DMS153 (cell line): Measurements from ENCODE around the gene TCF23.
"Not testable (repeated sequence)": the region's sequence is repeated elsewhere in the genome, so short reads cannot be mapped to it uniquely, and the experiment has no call there.

ENCODE experiments used
- DNase-seq: peaks from one replicate; lab custom pipeline; 2025; lab: John Stamatoyannopoulos, UW

TCF23 gene

DNA sequence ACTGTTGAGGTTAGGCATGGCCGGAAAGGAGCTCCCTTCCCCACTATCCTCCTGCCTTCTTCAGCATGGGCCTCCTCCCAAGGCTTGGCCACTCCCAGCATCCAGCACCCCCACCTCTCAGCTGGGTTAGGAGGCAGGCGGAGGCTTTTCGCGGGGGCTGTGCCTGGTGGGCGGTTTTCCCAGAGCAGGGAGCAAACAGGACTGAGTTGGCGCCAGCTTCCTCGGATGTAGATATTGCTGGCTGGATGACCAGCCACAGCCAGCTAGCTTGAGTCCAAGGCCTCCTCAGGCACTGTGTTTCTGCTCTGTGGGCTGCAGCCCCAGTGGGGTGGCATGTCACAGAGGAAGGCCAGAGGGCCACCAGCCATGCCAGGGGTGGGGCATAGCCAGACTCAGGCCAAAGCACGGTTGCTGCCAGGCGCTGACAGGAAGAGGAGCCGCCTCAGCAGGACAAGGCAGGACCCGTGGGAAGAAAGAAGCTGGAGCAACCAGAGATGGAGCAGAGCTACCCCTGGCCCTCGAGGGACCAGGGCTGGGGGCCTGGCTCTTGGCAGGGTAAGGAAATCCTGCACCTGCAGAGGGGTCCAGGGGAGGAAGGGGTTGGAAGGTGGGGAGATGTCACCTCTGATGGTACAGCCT lies at the start of gene TCF23:
TCF23 (plus strand) TSS at position 204 of the 639 bp plus-strand sequence; CDS start at position 334, 130 bp downstream.
- no peak for DNase-seq

DNA sequence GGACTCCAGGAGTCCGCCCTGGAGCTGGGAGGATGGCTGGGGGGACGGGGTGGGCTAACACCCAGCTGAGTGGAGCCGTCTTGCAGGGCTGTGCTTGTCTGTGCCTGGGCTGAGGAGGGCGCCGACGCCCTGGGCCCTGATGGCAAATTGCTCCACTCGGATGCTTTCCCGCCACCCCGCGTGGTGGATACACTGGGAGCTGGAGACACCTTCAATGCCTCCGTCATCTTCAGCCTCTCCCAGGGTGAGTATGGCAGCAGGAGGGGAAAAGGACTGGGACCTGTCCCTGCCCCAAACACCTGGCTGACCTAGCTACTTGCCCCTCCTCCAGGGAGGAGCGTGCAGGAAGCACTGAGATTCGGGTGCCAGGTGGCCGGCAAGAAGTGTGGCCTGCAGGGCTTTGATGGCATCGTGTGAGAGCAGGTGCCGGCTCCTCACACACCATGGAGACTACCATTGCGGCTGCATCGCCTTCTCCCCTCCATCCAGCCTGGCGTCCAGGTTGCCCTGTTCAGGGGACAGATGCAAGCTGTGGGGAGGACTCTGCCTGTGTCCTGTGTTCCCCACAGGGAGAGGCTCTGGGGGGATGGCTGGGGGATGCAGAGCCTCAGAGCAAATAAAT lies 49.4 kb upstream of the TCF23 start:
- DNase-seq, result no peak

DNA sequence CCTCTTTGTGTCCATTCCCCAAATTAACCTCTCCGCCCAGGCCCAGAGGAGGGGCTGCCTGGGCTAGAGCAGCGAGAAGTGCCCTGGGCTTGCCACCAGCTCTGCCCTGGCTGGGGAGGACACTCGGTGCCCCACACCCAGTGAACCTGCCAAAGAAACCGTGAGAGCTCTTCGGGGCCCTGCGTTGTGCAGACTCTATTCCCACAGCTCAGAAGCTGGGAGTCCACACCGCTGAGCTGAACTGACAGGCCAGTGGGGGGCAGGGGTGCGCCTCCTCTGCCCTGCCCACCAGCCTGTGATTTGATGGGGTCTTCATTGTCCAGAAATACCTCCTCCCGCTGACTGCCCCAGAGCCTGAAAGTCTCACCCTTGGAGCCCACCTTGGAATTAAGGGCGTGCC lies 48.8 kb upstream of the TCF23 start:
- no peak for DNase-seq

DNA sequence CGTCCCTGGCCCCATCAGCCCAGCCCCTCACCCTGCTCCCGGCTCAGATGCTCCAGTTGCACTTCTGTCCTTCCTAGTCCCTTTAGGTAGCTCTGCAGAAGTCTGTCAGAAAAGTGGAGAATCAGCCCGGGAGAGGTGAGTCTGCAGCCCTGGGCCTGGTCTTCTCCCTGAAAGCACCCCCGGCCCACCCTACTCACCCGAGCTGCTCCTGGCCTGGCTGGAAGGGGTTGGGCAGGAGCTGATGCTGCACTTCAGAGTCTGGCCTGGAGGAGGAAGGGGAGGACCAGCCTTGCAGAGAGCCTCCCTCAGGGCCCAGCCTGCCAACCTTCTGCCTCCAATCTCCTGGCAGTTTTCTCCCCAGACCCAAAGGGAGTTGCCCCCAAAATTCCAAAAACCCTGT lies 46.5 kb upstream of the TCF23 start:
- no peak for DNase-seq

DNA sequence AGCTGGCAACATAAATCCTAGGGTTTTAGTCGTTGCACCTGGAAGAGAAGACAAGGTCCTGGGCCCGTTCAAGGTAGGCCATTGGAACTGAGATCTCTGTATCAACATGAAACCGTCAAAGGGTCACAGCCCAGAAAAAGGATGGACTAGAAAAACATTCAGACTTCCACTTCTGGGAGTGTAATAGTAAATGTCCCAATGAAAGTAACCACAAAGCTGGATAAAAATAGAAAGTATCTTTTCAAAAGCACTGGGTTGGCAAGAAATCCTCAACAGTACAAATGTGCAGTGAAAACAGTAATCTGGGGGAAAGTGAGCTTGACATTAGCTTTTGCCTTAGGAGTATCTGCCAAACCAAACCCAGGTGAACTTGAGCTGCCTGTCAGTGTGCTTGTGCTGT lies 42.8 kb upstream of the TCF23 start:
- no peak for DNase-seq

DNA sequence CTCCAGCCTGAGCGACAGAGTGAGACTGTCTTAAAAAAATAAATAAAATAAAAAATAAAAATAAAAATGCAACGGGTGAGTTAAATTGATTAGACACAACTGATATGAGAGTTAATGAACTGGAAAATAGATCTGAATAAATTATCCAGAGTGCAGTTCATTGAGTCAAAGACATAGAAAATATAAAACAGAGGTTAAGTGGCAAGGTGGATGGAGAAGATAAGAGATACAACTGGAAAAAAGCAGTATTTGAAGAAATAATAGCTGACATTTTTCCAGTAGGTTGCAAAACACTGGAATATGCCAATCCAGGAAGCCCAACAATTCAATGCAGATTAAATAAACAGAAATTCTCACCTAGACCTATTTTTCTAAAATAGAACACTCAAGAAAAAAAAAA lies 40.6 kb upstream of the TCF23 start:
- no peak for DNase-seq

DNA sequence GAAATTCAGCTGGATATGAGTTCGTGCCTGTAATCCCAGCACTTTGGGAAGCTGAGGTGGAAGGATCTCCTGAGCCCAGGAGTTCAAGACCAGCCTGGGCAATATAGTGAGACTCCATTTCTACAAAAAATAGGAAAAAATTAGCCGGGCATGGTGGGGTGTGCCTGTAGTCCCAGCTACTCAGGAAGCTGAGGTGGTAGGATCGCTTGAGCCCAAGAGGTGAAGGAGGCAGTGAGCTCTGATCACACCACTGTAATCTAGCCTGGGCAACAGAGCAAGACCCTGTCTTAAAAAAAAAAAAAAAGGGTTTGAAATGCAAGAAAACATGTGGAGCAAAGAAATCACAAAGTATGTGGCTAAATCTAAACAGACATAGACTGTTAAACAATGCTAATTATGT lies 39.7 kb upstream of the TCF23 start:
- DNase-seq, result no peak

DNA sequence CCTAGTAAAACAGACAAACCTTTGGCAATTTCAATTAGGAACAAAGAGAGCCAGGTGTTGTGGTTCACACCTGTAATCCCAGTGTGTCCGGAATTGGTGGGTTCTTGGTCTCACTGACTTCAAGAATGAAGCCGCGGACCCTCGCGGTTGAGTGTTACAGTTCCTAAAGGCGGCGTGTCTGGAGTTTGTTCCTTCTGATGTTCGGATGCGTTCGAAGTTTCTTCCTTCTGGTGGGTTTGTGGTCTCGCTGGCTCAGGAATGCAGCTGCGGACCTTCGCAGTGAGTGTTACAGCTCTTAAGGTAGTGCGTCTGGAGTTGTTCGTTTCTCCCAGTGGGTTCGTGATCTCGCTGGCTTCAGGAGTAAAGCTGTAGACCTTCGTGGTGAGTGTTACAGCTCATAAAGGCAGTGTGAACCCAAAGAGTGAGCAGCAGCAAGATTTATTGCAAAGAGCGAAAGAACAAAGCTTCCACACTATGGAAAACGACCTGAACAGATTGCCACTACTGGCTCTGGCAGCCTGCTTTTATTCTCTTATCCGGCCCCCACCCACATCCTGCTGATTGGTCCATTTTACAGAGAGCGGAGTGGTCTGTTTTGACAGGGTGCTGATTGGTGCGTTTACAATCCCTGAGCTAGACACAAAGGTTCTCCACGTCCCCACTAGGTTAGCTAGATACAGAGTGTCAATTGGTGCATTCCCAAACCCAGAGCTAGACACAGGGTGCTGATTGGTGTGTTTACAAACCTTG lies 38.0 kb upstream of the TCF23 start:
- not testable (repeated sequence) for DNase-seq

DNA sequence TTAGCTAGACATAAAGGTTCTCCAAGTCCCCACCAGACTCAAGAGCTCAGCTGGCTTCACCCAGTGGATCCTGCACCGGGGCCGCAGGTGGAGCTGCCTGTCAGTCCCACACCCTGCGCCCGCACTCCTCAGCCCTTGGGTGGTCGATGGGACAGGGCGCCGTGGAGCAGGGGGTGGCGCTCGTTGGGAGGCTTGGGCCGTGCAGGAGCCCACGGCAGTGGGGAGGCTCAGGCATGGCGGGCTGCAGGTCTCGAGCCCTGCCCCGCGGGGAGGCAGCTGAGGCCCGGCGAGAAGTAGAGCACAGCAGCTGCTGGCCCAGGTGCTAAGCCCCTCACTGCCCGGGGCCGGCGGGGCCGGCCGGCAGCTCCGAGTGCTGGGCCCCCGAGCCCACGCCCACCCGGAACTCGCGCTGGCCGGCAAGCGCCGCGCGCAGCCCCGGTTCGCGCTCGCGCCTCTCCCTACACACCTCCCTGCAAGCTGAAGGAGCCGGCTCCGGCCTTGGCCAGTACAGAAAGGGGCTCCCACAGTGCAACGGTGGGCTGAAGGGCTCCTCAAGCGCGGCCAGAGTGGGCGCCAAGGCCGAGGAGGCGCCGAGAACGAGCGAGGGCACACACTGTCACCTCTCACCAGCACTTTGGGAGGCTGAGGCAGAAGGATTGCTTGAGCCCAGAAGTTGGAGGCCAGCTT lies 37.3 kb upstream of the TCF23 start:
- DNase-seq, result not testable (repeated sequence)

DNA sequence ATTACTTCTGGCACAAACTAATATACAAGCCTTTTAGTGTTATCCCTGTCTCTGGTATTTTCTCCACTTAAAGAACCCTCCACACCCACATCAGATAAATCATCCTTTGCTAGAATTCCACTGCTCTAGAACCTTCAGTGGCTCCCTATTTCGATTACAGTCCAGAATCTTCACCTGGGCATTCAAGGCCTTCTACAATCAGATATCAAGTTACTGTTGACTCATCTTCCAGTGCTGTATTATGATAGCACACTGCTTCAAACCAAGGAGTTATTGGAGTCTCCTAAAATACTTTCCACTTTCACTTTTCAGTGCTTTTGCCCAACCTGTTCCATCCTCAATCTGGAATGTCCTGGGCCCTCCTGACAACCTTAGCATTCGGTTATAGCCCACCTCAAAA lies 33.3 kb upstream of the TCF23 start:
- no peak for DNase-seq

DNA sequence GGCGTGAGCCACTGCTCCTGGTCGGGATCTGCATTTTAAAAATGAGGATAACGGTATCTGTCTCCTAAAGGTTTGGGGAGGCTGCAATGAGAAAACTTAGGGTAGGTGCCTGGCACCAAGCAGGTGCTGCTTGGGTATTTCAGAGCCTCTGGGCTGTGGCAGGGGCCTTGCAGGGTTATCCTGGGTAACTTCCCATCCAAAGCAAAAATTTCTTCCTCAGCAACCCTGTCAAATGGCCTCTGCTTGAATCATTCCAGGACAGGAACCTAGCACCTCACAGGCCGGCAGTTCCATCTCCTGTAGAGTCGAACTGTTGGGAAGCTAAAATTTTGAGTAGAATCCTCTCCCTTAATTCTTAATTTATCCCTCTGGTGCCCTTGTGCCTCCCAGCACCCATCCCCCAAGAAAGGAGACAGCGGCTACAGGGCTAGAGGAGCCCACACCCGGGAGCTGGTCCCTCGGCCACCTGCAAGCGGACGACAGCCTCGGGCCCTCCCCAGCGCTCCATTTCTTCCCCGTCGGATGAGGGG lies 30.7 kb upstream of the TCF23 start:
- DNase-seq, result no peak

DNA sequence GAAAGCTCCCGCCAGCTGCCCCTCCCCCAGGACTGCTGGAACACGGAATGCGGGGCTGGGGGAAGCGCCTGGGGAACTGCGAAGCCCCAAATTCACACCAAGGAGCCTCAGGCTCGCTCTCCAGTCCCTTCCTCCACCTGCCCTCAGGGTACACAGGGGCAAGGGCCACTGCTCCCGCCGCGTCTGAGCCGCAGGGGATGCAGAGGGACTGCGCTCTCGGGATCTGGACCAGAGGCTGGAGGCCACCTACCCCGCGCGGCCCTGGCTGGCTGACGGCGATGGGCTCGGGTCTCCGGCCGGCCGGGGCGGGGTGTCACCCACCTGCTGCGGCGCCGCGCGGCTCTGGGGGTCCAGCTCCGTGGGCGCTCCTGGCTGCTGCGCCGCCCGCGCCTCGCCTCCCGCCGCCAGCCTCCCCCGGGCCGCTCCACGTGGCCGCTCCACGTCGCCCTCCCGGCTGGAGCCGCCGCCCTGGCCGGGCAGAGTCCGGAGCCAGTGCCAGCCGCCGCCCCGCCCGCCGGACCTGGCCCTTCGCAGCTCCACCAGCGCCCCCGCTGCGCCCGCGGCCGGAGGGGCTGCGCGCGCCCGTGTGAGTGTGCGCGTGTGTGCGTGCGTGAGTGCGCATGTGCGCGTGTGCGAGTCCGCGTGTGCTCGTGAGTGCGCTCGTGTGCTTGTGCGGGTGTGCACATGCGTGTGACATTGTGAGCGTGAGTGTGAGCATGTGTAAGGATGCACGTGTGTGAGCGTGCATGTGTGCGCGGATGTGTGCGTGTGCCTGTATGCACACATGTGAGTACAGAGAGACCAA lies 30.1 kb upstream of the TCF23 start, which contains the start of gene CGREF1:
CGREF1 (minus strand) TSS at position 604 of the 805 bp plus-strand sequence. CDS start 14,762 bp downstream, outside the sequence.
- no peak for DNase-seq

DNA sequence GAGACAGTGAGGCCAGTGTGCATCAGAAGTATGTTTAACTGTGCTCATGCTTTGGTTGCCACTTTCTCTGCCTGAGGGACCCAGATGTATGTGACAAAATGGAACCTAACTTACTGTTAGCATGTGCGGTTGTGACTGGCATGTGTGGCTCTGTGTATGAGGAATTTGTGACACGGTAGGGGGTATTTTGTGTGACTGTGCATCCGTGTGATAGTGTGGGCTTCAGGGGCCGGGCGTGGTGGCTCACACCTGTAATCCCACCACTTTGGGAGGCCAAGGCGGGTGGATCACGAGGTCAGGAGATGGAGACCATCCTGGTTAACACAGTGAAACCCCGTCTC lies 29.5 kb upstream of the TCF23 start:
- DNase-seq, result not testable (repeated sequence)

DNA sequence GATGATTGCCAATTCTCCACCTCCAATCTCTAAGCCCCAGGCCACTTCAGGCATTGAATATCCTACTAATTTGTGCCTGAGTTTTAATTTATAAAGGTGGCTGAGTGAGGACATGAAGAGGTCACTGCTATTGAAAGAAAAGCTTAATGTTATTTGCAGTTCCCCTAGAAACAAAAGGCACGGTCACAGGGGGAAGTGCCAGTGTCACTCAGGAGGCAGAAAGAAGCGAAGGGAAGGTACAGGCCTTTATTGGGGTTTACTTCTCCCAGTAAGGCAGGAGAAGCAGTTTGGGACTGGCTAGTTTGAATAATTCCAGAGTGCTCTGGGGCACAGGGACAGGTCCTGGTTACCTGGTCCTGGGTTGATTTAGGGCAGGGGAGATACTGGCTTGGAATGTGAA lies 26.9 kb upstream of the TCF23 start:
- DNase-seq, result no peak

DNA sequence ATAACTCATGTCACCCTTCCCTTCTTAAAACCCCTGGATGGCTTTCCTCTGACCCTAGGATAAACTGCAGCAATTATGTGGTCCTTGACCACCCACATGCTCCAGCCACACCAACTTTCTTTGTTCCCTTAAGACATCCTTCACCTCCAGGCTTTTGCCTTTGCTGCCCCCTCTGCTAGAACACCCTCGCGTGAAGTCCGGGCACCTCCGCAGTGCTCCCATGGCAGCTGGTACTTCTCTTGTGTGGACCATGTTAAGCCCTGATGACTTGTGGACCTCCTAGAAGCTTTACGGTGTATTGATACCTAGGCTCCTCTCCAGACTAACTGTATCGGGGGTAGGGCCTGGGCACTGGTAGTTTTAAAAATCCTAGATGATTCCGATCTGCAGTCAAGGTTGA lies 26.0 kb upstream of the TCF23 start:
- no peak for DNase-seq

DNA sequence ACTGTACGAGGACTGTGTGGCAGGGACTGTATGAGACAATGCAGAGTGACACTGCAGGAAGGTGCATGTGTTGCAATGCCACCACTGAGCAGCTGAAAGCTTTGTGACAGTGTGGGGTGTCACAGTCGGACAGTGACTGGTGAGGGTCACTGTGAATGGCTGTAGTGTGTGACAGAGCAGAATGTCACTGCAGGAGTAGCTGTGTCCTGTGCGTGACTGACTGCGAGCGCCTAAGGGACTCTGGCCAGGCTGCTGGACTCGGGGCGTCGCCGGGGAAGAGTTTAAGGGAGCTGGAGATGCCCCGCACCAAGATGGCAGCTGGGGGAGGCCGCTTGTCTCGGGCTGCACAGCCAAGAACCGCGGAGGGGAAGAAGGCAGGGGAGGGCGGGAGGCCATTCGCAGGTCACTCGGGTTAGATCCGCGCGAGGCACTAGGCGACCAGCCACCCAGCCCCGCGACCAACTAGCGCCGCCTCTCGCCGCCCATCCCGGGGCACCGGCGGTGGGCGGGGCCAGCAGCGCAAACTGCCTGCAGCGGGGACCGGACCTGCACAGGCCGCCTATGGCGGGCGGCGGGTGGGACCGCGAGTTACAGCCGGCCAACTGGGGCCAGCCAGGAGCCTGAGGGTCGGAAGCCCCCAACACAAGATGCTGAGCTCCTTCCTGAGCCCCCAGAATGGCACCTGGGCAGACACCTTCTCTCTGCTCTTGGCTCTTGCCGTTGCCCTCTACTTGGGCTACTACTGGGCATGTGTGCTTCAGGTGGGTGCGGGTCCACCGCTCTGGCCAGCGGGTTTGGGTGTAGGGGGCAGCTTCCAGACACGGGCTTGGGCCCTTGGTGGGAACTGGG lies 25.3 kb upstream of the TCF23 start, which contains the start of gene ABHD1:
ABHD1 (plus strand) TSS at position 514 of the 849 bp plus-strand sequence; CDS start at position 648, 134 bp downstream.
- no peak for DNase-seq

DNA sequence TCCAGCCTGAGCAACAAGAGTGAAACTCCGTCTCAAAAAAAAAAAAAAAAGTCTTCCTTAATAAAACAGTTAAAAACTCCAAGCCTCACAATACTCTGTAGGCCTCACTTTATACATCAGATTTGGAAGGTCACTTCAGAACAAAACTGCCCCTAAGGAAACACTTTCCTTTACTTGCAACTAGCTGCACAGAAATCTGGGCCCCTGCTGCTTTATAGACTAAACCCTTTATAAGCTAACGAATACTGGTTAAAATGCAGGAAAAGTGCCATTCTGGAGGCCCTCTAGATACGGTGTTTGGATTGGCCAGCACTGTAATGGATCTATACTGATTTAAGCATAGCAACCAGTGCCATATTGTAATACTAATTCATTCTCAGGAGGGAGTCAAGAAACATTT lies 23.7 kb upstream of the TCF23 start:
- no peak for DNase-seq

DNA sequence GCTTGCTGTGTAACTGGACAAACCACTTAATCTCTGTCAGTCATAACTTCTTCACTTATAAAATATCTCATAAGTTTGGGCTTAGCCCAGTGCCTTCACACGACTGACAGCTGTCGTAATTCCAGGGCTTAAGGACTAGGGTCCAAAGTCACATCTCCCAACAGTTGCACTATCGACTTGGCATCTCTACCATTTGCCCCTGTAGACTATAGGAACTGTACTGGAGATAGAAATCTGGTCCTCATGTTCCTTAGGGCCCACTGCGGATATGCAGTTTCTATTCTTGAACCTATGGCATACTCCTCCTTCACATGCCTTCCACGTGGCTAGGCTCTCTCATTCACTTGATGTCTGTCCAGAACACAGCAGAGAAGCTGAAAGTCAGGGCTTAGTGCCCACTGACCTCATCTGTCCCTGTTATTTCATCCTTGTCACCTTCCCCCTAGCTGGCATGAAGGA lies 22.5 kb upstream of the TCF23 start:
- no peak for DNase-seq

DNA sequence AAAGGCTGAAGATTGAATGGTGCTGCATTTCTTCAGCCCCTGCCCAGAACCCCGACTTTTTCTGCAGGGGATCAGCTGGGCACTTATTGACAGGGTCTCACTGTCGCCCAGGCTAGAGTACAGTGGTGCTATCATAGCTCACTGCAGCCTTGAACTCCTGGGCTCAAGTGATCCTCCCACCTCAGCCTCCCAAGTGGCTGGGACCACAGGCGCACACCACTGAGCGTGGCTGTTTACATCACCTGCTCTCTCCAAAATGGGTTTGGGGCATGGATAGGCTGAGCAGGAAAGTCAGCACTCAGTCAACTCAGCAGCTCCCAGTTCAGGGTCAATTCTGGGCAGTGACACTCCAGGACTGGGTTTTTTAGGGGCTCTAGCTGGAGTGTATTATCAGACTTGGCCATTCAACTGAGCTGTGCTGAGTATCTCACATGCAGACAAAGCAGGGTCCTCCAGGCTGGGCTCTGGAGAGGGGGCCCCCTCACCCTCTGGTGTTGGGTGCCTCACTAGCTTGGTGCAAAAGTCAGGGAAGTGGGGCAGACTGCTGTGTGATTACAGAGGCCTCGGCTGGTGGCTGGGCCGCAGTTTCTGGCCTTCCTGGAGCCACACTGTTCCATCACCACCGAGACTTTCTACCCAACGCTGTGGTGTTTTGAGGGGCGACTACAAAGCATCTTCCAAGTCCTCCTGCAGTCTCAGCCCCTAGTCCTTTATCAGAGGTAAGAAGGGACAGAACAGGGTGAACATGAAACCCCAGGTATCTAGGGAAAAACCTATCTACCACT lies 20.7 kb upstream of the TCF23 start:
- DNase-seq, result no peak
